GM12875 (cell line): ENCODE data around the gene ESAM.

ENCODE experiments used
- H3K4me3 ChIP-seq: one replicate; pipeline ENCODE4 v1.5.1; 2011; ENCODE audit warnings: low read depth, low read length, control low read depth
- TF ChIP-seq, protein P1 (sequence below): IDR thresholded peaks from 2 replicates; pipeline ENCODE4 v1.5.1; 2011; ENCODE audit warnings: low read depth, mild to moderate bottlenecking, control low read depth, inconsistent platforms, low read length, moderate library complexity, borderline replicate concordance; ENCODE audit not compliant: insufficient read depth

ESAM gene

DNA sequence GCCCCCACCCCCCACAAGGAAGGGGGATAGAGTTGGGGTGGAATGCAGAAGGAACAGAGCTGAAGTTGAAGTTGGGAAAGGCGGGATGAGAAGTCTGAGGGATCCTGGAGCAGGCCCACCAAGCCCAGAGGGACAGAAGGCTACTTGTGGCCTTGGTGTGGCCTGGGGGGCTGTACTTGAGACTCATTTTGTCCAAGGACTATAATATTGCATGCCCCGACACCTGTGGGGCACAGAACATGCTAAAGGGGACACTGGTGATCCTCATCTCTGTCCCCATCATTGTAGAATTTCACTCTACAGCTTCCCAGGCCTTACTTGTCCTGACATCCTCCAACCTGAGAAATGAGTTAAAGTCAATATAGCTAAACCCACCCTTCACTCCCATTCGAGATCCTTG, 1.3 kb downstream of the ESAM start:
- H3K4me3 ChIP-seq: peak overlapping the region; percentile 68
- TF ChIP-seq, protein P1, sequence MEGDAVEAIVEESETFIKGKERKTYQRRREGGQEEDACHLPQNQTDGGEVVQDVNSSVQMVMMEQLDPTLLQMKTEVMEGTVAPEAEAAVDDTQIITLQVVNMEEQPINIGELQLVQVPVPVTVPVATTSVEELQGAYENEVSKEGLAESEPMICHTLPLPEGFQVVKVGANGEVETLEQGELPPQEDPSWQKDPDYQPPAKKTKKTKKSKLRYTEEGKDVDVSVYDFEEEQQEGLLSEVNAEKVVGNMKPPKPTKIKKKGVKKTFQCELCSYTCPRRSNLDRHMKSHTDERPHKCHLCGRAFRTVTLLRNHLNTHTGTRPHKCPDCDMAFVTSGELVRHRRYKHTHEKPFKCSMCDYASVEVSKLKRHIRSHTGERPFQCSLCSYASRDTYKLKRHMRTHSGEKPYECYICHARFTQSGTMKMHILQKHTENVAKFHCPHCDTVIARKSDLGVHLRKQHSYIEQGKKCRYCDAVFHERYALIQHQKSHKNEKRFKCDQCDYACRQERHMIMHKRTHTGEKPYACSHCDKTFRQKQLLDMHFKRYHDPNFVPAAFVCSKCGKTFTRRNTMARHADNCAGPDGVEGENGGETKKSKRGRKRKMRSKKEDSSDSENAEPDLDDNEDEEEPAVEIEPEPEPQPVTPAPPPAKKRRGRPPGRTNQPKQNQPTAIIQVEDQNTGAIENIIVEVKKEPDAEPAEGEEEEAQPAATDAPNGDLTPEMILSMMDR: no peak

DNA sequence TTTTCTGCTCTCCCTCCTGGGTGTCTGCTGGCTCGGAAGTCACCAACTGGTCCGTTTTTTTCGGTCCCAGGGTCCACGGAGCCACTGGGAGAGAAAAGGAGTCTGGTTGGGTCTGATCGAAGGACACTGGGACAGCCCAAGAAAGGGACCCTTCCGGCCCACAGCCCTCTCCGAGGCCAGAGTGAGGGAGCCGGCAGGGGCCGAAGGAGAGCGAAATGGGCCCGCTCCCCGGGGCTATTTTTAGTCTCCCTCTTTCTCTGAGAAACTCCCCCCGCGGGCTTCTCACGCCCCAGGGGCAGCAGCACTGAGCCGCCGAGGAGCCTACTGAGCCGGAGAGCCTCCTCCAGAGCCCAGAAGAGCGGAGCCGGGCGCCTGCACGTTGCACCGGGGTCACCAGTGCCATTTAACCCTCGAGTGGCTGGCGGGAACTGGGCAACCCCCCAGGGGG, 1.9 kb downstream of the ESAM start:
- TF ChIP-seq, protein P1: no peak
- H3K4me3 ChIP-seq: peak overlapping the region; percentile 68

DNA sequence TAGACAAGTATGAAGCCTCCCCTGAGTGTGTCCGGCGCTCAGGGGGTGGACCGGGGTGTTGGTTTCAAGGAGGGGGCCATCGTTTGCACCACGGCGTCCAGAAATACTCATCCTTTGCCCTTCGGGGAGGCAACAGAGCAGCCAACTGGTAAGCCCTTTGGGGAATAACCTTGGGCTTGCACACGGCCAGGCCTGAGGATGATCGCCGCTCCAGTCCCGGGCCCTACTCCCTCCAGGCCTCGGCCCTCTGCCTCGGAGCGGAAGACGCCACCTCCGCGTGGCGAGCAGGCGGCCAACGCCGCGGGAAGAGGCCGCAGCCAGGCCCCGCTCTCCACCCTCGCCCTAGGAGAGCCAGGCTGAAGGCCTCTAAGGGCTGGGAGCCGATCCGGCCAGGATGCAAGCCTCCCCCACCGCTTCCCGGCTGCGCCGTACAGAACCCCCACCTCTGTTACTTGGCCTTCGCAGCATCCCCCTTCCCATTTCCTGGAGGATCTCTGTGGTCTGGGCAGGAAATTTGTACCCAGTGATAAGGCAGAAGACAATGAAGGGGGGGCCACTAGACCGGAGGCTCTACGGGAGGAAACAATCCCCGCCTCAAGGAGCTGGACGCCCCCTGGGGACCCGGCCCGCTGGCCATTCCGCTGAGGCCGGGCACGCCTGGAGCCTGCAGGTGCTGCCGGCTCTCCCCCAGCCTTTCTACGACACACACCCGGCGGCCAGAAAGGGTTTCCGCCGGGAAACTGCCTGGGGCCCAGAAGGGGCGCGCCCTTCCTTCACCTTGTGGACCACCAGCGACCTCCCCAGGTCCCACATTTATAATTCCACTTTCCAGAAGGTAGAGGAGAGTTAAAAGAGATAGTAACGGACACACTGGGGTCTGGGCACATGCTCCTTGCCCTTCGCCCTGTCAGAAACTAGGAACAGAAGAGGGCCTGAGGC, 2.6 kb downstream of the ESAM start:
- peak overlapping the region; percentile 68 for H3K4me3 ChIP-seq

DNA sequence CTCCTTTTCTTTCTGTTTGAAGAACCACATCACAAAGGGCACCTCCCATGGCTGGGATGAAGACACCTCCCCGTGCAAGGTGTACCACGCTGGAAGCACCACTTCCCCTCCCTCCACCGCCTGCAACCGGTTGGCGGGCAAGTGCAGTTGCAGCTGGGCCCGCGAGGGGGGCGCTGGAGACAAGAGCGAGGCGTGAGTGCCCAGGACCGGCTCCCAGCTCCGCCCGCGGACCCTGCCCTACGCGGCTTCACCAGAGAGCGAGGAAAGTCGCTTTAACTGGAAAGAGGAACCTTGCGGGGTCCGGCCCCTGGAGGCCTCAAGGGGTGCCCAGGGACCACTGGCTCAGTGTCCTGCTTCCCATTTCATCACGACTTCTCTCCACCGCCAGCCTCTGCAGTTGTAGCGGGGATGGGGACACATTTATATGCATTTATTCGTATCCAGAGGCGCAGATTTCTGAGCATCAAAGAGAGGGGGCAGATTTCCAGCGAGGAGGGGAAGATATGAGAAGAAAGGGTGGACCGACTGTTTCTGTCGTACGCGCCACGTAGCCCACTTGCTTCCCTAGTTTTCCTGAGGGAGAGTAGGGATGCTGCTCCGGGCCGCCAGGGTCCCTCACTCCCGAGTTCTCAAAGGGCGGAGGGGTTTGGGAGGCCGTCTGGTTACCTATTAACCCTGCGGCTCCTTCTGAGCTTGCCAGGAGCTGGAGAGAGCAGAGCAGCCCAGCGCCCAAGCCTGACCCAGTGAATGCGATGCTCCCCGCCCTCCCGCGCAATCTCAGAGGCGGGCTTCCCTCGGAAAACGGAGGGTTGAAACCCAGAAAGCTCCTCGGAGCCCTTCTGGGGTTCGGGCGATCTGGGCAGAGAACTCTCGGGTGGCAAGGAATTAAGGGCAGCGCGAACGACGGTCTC, 3.5 kb downstream of the ESAM start:
- peak overlapping the region; percentile 68 for H3K4me3 ChIP-seq

More for the DNA sequence above, 2.6 kb downstream of the ESAM start:
- TF ChIP-seq, protein P1: no peak

DNA sequence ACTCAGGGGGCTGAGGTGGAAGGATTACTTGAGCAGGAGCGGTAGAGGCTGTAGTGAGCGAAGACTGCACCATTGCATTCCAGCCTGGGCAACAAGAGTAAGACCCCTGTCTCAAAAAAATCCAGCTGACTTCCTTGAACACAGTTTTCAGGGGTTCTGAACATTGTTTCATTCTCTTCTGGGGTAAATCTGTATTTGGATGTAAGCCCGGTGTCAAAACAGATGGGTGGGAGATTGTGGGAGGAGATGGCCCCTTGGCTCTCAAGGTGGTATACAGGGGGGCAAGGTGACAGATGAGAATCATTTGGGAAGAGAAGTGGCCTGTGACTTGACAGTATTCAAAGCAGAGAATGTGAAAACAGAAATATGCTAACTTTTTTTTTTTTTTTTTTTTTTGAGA, 4.8 kb downstream of the ESAM start:
- no peak overlapping the region for H3K4me3 ChIP-seq
- TF ChIP-seq, protein P1: no peak

More for the DNA sequence above, 3.5 kb downstream of the ESAM start:
- TF ChIP-seq, protein P1: peak; percentile 86

GRCh38 chr11:124756753-124757227, 5.3 kb downstream of the ESAM start:
- TF ChIP-seq, protein P1: no peak

More at GRCh38 chr11:124756753-124757227, 5.3 kb downstream of the ESAM start:
- H3K4me3 ChIP-seq: no peak overlapping the region
